ENCODE measurements around the gene PHF13.

Gene PHF13

GRCh38 chr1:6592441-6592840, 21.1 kb upstream of the PHF13 start:
- Histone ChIP-seq H3K4me2 (ENCODE audit: low read depth, low read length) (no peak overlapping the region), H3K4me3 (ENCODE audit: low read length) (no peak overlapping the region)
- DNase-seq = no peak

GRCh38 chr1:6592865-6593593, 20.5 kb upstream of the PHF13 start:
- H3K27me3 ChIP-seq (replicated peaks; ENCODE audit: insufficient read depth, low read length) = no peaks in the 10 kb centered on the region
- TF ChIP-seq EZH2phosphoT487 (IDR thresholded peaks at IDR 0.05; ENCODE audit: low read length) (no peak), CTCF (IDR thresholded peaks at IDR 0.05; ENCODE audit: low read length) (no peak), EZH2 (optimal IDR thresholded peaks at IDR 0.05; ENCODE audit: low read depth, low read length) (no peak)
- no peak overlapping the region for H2AFZ ChIP-seq (ENCODE audit: low read length)
- no peaks in the 10 kb centered on the region for H3K4me1 ChIP-seq (ENCODE audit: low read length)
- no peak overlapping the region for H3K9ac ChIP-seq (ENCODE audit: low read length)
- H3K9me2 ChIP-seq (replicated peaks; ENCODE audit: insufficient read depth, low read length) = no peaks in the 10 kb centered on the region
- DNase-seq = no peak
- H3K4me3 ChIP-seq (ENCODE audit: low read length) = no peak overlapping the region
- H3K79me2 ChIP-seq (ENCODE audit: low read length) = peaks cover 45% of the 10 kb centered on the region
- H3K4me2 ChIP-seq (ENCODE audit: low read depth, low read length) = no peak overlapping the region
- H3F3A ChIP-seq (ENCODE audit: insufficient read depth, low read length) = no peaks in the 10 kb centered on the region; the same call in 1 of the 2 replicates
- no peaks in the 10 kb centered on the region for H3K9me3 ChIP-seq (replicated peaks; ENCODE audit: insufficient read depth, low read length)
- H4K20me1 ChIP-seq (ENCODE audit: insufficient read depth, low read length) = 0 out of 2 replicates have a peak, but pooled peaks cover 6% of the 10 kb centered on the region
- peaks cover 8% of the 10 kb centered on the region; the same call in 1 of the 2 replicates for H3K36me3 ChIP-seq (replicated peaks; ENCODE audit: insufficient read depth, low read length)
- no peak overlapping the region for H3K27ac ChIP-seq (ENCODE audit: low read length)

More at GRCh38 chr1:6592441-6592840, 21.1 kb upstream of the PHF13 start:
- H3K36me3 ChIP-seq (replicated peaks; ENCODE audit: insufficient read depth, low read length) = peaks cover 3% of the 10 kb centered on the region; the same call in 1 of the 2 replicates
- TF ChIP-seq EZH2 (optimal IDR thresholded peaks at IDR 0.05; ENCODE audit: low read depth, low read length) = no peak
- no peak overlapping the region for H3K9ac ChIP-seq (ENCODE audit: low read length)
- H3F3A ChIP-seq (ENCODE audit: insufficient read depth, low read length) = no peaks in the 10 kb centered on the region; the same call in 1 of the 2 replicates
- peaks cover 39% of the 10 kb centered on the region for H3K79me2 ChIP-seq (ENCODE audit: low read length)
- no peaks in the 10 kb centered on the region for H3K9me2 ChIP-seq (replicated peaks; ENCODE audit: insufficient read depth, low read length)
- no peaks in the 10 kb centered on the region for H3K9me3 ChIP-seq (replicated peaks; ENCODE audit: insufficient read depth, low read length)
- H3K27ac ChIP-seq (ENCODE audit: low read length) = no peak overlapping the region
- no peaks in the 10 kb centered on the region for H3K4me1 ChIP-seq (ENCODE audit: low read length)
- no peaks in the 10 kb centered on the region for H3K27me3 ChIP-seq (replicated peaks; ENCODE audit: insufficient read depth, low read length)
- H4K20me1 ChIP-seq (ENCODE audit: insufficient read depth, low read length) = 0 out of 2 replicates have a peak, but pooled peaks cover 6% of the 10 kb centered on the region
- no peak overlapping the region for H2AFZ ChIP-seq (ENCODE audit: low read length)

- H3K4me1 ChIP-seq (ENCODE audit: low read length) = no peaks in the 10 kb centered on the region
- H3K9me3 ChIP-seq (replicated peaks; ENCODE audit: insufficient read depth, low read length) = no peaks in the 10 kb centered on the region
- H3K27ac ChIP-seq (ENCODE audit: low read length) = no peak overlapping the region
- H4K20me1 ChIP-seq (ENCODE audit: insufficient read depth, low read length) = 0 out of 2 replicates have a peak, but pooled peaks cover 6% of the 10 kb centered on the region
- H3K79me2 ChIP-seq (ENCODE audit: low read length) = peaks cover 53% of the 10 kb centered on the region
- H2AFZ ChIP-seq (ENCODE audit: low read length) = no peak overlapping the region
- H3K9me2 ChIP-seq (replicated peaks; ENCODE audit: insufficient read depth, low read length) = no peaks in the 10 kb centered on the region
- no peak overlapping the region for H3K9ac ChIP-seq (ENCODE audit: low read length)
- no peak for DNase-seq
- H3K27me3 ChIP-seq (replicated peaks; ENCODE audit: insufficient read depth, low read length) = no peaks in the 10 kb centered on the region
- peaks cover 9% of the 10 kb centered on the region; the same call in 1 of the 2 replicates for H3K36me3 ChIP-seq (replicated peaks; ENCODE audit: insufficient read depth, low read length)
- H3K4me3 ChIP-seq (ENCODE audit: low read length) = no peak overlapping the region
- H3F3A ChIP-seq (ENCODE audit: insufficient read depth, low read length) = no peaks in the 10 kb centered on the region; the same call in 1 of the 2 replicates
- H3K4me2 ChIP-seq (ENCODE audit: low read depth, low read length) = no peak overlapping the region
- TF ChIP-seq EZH2phosphoT487 (IDR thresholded peaks at IDR 0.05; ENCODE audit: low read length) = no peak
- TF ChIP-seq EZH2 (optimal IDR thresholded peaks at IDR 0.05; ENCODE audit: low read depth, low read length) = no peak
- no peak for TF ChIP-seq CTCF (IDR thresholded peaks at IDR 0.05; ENCODE audit: low read length)
Observed at GRCh38 chr1:6593810-6594209, 19.7 kb upstream of the PHF13 start.
